Mesothelial cell of epicardium (in vitro differentiated cells): ENCODE measurements around the gene UVSSA. TPM values are rescaled to one million over a fixed set of nuclear protein-coding genes. Genes with fewer than 3 reads are reported as not detected.
A peak's percentile ranks its signal among the peaks of the same experiment; 100 is the strongest.

Experiments used
- DNase-seq, 2 experiments: peaks; one replicate each; pipeline ENCODE4 v3.0.0; 2021; ENCODE audit warnings: low spot score in 2 of 2; ENCODE audit not compliant: unreplicated experiment in 2 of 2
- H3K27ac Mint-ChIP-seq: 2 replicates; pipeline ENCODE4 v1.8.0; 2021; ENCODE audit warnings: mixed read lengths
- H3K27me3 Mint-ChIP-seq: 2 replicates; pipeline ENCODE4 v1.8.0; 2021; ENCODE audit warnings: low read depth, mixed read lengths
- H3K36me3 Mint-ChIP-seq: 2 replicates; pipeline ENCODE4 v1.8.0; 2021; ENCODE audit warnings: mixed read lengths
- H3K4me1 Mint-ChIP-seq: 2 replicates; pipeline ENCODE4 v1.8.0; 2021; ENCODE audit warnings: mixed read lengths
- H3K4me3 Mint-ChIP-seq: 2 replicates; pipeline ENCODE4 v1.8.0; 2021; ENCODE audit warnings: mild to moderate bottlenecking, moderate library complexity, mixed read lengths
- H3K9me3 Mint-ChIP-seq: 2 replicates; pipeline ENCODE4 v1.8.0; 2021; ENCODE audit warnings: mixed read lengths
- CTCF ChIP-seq: fragments of 200-600 bp; sonication (generic); IDR thresholded peaks from one replicate; pipeline ENCODE4 v1.5.0; 2021; ENCODE audit warnings: antibody characterized with exemption; ENCODE audit not compliant: unreplicated experiment
- total RNA-seq: library from RNA; stranded (reverse); gene quantifications from 3 replicates; pipeline ENCODE4 v1.2.1, GENCODE V29; 2021

Gene UVSSA
- total RNA-seq, 1 donor from 2014 or later: 62.9 TPM

GRCh38 chr4:1373892-1374705 lies 27.1 kb downstream of the UVSSA start:
- H3K4me3 Mint-ChIP-seq: no peak overlapping the region
- DNase-seq: no peak
- peaks cover 3% of the 10 kb centered on the region for H3K4me1 Mint-ChIP-seq

DNA sequence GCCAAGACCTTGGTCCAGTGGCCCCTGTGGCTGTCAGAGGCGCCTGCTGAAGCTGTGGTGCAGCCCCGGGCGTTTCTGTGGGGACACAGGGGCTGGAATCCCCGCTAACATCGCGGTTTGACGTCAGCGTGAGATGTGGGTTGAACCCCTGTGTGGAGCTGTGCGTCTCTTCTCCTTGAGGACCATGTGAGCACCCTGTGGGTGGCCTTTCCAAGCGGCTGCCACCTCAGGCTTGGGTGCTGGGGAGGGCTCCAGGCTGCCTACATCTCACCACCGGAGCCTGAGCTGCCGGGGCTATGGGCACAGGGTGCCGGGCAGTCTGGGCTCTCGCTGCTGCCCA lies 27.7 kb downstream of the UVSSA start:
- Mint-ChIP-seq H3K9me3 (peaks cover 6% of the 10 kb centered on the region), H3K27me3 (no peaks in the 10 kb centered on the region), H3K27ac (no peak overlapping the region), H3K4me3 (no peak overlapping the region), H3K36me3 (peaks cover 29% of the 10 kb centered on the region), H3K4me1 (no peaks in the 10 kb centered on the region)
- TF ChIP-seq CTCF: no peak
- no peak for DNase-seq

More at GRCh38 chr4:1373892-1374705, 27.1 kb downstream of the UVSSA start:
- peaks cover 6% of the 10 kb centered on the region for H3K9me3 Mint-ChIP-seq
- H3K27me3 Mint-ChIP-seq: no peaks in the 10 kb centered on the region
- H3K27ac Mint-ChIP-seq: no peak overlapping the region
- peaks cover 29% of the 10 kb centered on the region for H3K36me3 Mint-ChIP-seq
- TF ChIP-seq CTCF: no peak

DNA sequence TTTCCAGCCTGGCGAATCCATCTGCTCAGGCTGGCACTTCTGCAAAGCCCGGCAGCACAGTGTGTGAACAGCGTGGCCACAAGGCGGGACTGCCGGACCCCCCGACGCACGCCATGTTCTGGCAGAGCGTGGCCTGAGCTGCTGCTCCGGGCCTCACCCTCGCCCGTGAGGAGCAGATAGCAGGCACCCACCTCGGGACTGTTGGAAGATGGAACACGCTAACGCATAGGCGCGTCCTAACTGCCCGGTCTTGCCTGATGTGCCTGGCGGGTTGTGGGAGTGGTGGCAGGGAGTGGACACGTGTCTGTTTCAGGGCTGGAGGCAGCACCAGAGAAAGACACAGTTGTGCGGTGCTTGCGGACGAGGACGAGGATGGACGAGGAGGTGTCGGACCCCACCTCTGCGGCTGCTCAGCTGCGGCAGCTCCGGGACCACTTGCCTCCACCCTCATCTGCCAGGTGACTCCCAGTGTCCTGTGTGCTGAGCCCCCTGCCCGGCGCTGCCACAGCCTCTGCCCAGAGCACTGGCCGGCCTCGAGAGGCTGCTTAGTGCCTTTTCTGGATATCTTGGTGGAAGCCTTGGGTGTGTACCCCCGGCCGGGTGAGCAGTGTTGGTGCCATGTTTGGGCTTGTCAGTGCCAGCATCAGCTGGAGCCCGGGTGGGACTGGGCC lies 28.2 kb downstream of the UVSSA start:
- no peak for TF ChIP-seq CTCF
- H3K27ac Mint-ChIP-seq: no peak overlapping the region
- H3K9me3 Mint-ChIP-seq: peaks cover 6% of the 10 kb centered on the region
- no peaks in the 10 kb centered on the region for H3K27me3 Mint-ChIP-seq
- H3K4me3 Mint-ChIP-seq: no peak overlapping the region
- no peaks in the 10 kb centered on the region for H3K4me1 Mint-ChIP-seq
- DNase-seq: no peak
- H3K36me3 Mint-ChIP-seq: peaks cover 29% of the 10 kb centered on the region

DNA sequence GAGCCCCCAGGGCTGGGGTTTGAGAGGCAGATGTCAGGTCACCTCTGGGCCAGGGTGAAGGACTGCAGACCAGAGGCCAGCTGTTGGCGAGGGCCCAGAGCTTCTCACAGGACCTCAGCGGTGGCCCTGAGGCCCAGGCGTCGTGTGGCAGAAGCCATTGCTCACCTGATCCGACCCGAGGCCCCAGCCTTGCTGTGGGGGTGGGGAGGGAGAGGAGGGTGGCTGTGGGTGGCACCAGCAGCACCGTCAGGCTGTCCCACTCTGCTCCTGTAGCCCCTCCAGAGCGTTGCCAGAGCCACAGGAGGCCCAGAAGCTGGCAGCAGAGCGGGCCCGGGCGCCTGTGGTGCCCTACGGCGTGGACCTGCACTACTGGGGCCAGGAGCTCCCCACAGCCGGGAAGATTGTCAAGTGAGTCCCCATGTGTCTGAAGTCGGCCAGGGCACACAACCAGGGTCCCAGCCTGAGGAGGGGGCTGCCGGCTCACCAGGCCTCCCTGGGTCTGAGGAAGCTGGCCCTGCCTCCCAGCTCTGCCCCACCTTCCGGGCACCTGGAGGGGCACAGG lies 28.8 kb downstream of the UVSSA start:
- Mint-ChIP-seq H3K9me3 (peaks cover 6% of the 10 kb centered on the region), H3K27me3 (no peaks in the 10 kb centered on the region), H3K27ac (no peak overlapping the region), H3K36me3 (peaks cover 29% of the 10 kb centered on the region), H3K4me3 (no peak overlapping the region), H3K4me1 (no peaks in the 10 kb centered on the region)
- no peak for TF ChIP-seq CTCF
- DNase-seq: no peak

- no peaks in the 10 kb centered on the region for H3K27me3 Mint-ChIP-seq
Measured at GRCh38 chr4:1376391-1376840, 29.4 kb downstream of the UVSSA start.

More at GRCh38 chr4:1376391-1376840, 29.4 kb downstream of the UVSSA start:
- no peak for TF ChIP-seq CTCF
- Mint-ChIP-seq H3K4me1 (no peaks in the 10 kb centered on the region), H3K27ac (no peak overlapping the region), H3K36me3 (peaks cover 24% of the 10 kb centered on the region), H3K9me3 (peaks cover 6% of the 10 kb centered on the region), H3K4me3 (no peak overlapping the region)
- DNase-seq: peak in 1 of 2 experiments; percentile 17
